ENCODE measurements around the gene MMP17. TPM values are rescaled to one million over a fixed set of nuclear protein-coding genes. Genes with fewer than 3 reads are reported as not detected.

Gene MMP17
- total RNA-seq, 1 experiment from 2014 or later: 12.6 TPM

- BruUV-seq (replicated peaks): no TSS peak
- H3K27me3 ChIP-seq (replicated peaks; ENCODE audit: insufficient read depth, low read depth, low read length, poor library complexity): no peaks in the 10 kb centered on the region
- TF ChIP-seq CTCF (conservative IDR thresholded peaks at IDR 0.05; ENCODE audit: low read depth, low read length) (no peak), EZH2 (IDR thresholded peaks at IDR 0.05; ENCODE audit: borderline replicate concordance, low read depth, low read length, poor library complexity, severe bottlenecking) (no peak)
- no peak overlapping the region for H3K4me3 ChIP-seq (ENCODE audit: low read depth, low read length, poor library complexity, severe bottlenecking)
- no peak overlapping the region for H3K27ac ChIP-seq (ENCODE audit: low read depth, low read length, poor library complexity, severe bottlenecking)
- H3K36me3 ChIP-seq (ENCODE audit: insufficient read depth, low read length, poor library complexity, severe bottlenecking): no peaks in the 10 kb centered on the region
- H3K4me1 ChIP-seq (ENCODE audit: insufficient read depth, low read length, poor library complexity, severe bottlenecking): no peaks in the 10 kb centered on the region
- intact Hi-C loops (cut with micrococcal nuclease; ENCODE audit: unreplicated experiment): no loop called here
- no peak for DNase-seq (ENCODE audit: low spot score)
- CTCF ChIA-PET: no interaction called here
- POLR2A ChIA-PET (ENCODE audit: low non-redundant PET): no interaction called here
- no peaks in the 10 kb centered on the region for H3K9me3 ChIP-seq (ENCODE audit: low read depth, low read length, poor library complexity, severe bottlenecking)
Measured at GRCh38 chr12:131817241-131817640, 11.0 kb upstream of the MMP17 start.

GRCh38 chr12:131818821-131819585, 9.2 kb upstream of the MMP17 start:
- POLR2A ChIA-PET (ENCODE audit: low non-redundant PET): no interaction called here
- no peak for DNase-seq (ENCODE audit: low spot score)
- intact Hi-C loops (cut with micrococcal nuclease; ENCODE audit: unreplicated experiment): no loop called here
- Histone ChIP-seq H3K9me3 (ENCODE audit: low read depth, low read length, poor library complexity, severe bottlenecking) (no peaks in the 10 kb centered on the region), H3K27me3 (replicated peaks; ENCODE audit: insufficient read depth, low read depth, low read length, poor library complexity) (no peaks in the 10 kb centered on the region), H3K27ac (ENCODE audit: low read depth, low read length, poor library complexity, severe bottlenecking) (no peak overlapping the region), H3K4me3 (ENCODE audit: low read depth, low read length, poor library complexity, severe bottlenecking) (no peak overlapping the region), H3K36me3 (ENCODE audit: insufficient read depth, low read length, poor library complexity, severe bottlenecking) (no peaks in the 10 kb centered on the region), H3K4me1 (ENCODE audit: insufficient read depth, low read length, poor library complexity, severe bottlenecking) (no peaks in the 10 kb centered on the region)
- no peak for TF ChIP-seq EZH2 (IDR thresholded peaks at IDR 0.05; ENCODE audit: borderline replicate concordance, low read depth, low read length, poor library complexity, severe bottlenecking)
- TF ChIP-seq CTCF (conservative IDR thresholded peaks at IDR 0.05; ENCODE audit: low read depth, low read length): no peak
- CTCF ChIA-PET: no interaction called here
- BruUV-seq (replicated peaks): no TSS peak

GRCh38 chr12:131824450-131824849, 3.7 kb upstream of the MMP17 start:
- H3K4me3 ChIP-seq (ENCODE audit: low read depth, low read length, poor library complexity, severe bottlenecking): no peak overlapping the region
- ChIA-PET POLR2A (ENCODE audit: low non-redundant PET) (no interaction called here), CTCF (no interaction called here)
- intact Hi-C loops (cut with micrococcal nuclease; ENCODE audit: unreplicated experiment): no loop called here
- no peak for TF ChIP-seq EZH2 (IDR thresholded peaks at IDR 0.05; ENCODE audit: borderline replicate concordance, low read depth, low read length, poor library complexity, severe bottlenecking)
- no peak overlapping the region for H3K27ac ChIP-seq (ENCODE audit: low read depth, low read length, poor library complexity, severe bottlenecking)
- no peaks in the 10 kb centered on the region for H3K9me3 ChIP-seq (ENCODE audit: low read depth, low read length, poor library complexity, severe bottlenecking)
- no peak for DNase-seq (ENCODE audit: low spot score)
- no TSS peak for BruUV-seq (replicated peaks)
- no peaks in the 10 kb centered on the region for H3K36me3 ChIP-seq (ENCODE audit: insufficient read depth, low read length, poor library complexity, severe bottlenecking)
- H3K27me3 ChIP-seq (replicated peaks; ENCODE audit: insufficient read depth, low read depth, low read length, poor library complexity): no peaks in the 10 kb centered on the region
- H3K4me1 ChIP-seq (ENCODE audit: insufficient read depth, low read length, poor library complexity, severe bottlenecking): peaks cover 6% of the 10 kb centered on the region
